Stimulated activated CD4-positive, alpha-beta T cell treated with anti-CD3 and anti-CD28 coated beads, Interleukin-15, amount 100 ng/mL, for 1 hour (primary cell): ENCODE data around the gene GHITM.
"Not testable (repeated sequence)": the region's sequence is repeated elsewhere in the genome, so short reads cannot be mapped to it uniquely, and the experiment has no call there.

ENCODE experiments used
- DNase-seq, 2 donors: peaks; one replicate each; pipeline ENCODE4 v3.0.0-alpha.2; 2020; ENCODE audit warnings: low read depth in 1 of 2, low spot score in 1 of 2

Gene GHITM, protein sequence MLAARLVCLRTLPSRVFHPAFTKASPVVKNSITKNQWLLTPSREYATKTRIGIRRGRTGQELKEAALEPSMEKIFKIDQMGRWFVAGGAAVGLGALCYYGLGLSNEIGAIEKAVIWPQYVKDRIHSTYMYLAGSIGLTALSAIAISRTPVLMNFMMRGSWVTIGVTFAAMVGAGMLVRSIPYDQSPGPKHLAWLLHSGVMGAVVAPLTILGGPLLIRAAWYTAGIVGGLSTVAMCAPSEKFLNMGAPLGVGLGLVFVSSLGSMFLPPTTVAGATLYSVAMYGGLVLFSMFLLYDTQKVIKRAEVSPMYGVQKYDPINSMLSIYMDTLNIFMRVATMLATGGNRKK

DNA sequence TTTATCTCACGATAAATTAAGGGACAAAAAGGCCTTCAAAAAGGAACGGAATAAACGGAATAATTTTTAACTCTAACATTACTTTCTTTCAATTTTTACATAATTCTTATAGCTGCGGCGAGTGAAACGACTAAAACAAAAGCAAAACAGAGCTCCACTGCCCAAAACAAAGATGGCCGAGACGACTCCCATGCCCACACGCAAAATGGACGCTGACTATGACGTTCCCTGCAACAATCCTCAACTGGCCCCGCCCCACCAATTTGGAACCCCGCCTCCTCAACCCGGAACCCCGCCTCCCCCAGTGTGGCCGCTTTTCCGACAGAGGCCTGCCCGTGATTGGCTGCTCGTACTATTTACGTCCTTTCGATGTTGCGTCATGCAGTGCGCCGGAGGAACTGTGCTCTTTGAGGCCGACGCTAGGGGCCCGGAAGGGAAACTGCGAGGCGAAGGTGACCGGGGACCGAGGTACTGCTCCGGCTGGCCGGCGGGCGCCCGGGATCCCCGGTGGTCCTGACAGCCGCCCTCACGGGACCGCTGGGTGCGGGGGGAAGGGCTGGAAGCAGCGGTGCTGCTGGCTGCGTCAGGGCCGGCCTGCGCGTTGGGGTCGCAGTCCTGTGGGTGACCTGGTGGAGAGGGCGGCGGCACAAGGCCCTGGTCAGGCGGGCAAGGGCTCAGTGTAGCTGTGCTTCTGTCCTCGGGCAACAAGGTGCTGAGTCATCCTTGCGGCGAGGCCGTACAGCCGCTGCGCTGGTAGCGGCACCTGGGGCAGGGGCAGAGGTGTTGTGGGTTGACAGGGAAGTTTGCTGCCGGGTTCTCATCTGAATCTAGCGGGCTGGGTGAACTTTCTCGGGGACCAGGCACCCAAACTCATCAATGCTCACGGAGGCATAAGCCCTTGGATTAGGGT is at the start of gene GHITM:
TSS of gene GHITM (plus strand) at position 384 of the 910 bp plus-strand sequence. CDS start 1,992 bp downstream, outside the sequence.
- peak; percentile 99 for DNase-seq

DNA sequence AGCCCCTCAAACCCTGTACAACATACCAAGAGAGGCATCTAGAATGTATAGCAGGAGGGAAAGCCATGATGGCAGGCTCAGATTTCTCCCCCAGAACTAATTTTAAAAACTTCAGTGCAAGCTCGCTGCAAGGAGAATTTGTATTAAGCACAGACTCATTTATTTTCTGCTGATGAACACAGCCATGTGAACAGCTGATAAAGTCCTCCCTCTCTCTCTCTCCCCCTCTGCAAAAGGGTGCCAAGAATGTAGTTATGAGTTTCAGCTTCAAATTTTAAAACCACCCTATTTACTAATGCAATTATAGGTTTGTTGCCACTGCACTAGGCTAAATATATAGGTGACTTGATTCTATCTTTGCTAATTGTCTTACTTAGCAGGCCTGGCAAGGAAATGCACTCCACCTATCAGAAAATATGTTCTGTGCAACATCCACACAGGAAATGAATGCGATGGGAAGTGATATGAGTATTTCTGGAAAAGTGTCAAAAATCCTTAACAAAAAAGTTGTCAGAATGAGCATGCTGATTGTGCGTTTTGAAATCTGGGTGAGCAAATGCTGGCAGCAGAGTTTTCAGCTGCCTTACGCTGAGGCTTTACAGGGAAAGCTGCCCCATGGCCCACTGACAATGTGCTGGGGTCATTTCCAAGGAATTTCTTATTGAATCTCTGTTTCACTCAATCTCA is 43.4 kb upstream of the GHITM start:
- no peak for DNase-seq

DNA sequence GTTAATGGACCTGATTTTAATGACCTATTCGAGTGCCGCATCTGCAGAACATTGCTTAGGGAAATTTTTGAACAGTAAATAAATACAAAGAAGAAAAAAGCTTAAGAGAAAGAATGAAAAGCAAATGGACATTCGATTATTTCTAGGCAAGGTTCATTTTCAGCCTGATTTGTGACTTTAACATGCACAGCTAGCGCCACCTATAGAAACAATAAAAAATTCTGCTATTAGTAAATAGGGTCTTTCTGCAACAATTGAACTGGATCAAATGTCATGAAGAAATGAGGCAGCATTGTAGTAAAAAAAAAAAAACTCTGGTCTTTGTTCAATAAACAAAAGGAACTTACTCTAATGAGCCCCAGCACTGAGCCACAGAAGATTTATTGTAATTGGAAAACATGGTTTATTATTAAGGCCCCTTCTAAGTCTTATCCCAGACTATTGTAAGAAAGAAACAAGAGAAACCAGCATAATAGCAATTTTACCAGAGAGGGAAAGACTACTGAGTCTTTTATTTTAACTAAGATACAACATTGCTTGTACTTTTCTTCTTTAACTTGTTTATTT is 41.4 kb upstream of the GHITM start:
- DNase-seq, result no peak

DNA sequence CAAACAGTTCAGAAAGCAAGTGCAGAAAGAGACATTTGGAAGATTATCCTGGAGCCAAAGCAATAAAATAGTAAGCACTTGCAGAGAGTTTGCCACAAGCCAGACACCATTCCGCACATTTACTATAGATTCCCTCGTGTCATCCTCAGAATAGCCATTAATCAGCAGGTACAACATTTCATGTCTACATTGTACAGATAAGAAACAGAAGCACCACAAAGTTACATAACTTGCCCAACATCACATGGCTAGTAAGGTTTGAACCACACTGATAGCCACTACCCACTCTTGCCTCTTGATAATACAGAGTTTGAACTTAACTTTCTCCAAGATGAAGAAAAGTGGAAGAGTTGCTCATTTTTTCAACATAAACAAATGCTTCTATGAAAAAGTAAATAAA is 40.6 kb upstream of the GHITM start:
- no peak for DNase-seq

DNA sequence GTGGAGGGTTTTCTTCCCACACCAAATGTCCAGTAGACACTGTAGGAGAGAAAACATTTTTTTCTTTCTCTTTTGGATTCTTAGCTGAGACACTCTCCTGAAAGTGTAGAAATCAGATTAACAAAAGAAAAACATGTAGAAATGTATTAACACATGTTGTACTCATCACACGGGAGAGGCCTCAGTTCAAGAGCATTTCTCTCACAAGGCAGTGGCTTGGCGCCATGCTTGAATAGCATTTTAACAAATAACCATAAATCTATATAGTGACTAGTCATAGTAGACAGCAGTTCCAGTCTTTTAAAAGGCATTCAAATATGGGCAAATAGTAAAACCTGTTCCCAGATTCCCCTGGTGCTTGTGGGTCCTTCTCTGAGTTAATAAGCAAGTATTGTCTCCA is 38.3 kb upstream of the GHITM start:
- DNase-seq, result no peak

DNA sequence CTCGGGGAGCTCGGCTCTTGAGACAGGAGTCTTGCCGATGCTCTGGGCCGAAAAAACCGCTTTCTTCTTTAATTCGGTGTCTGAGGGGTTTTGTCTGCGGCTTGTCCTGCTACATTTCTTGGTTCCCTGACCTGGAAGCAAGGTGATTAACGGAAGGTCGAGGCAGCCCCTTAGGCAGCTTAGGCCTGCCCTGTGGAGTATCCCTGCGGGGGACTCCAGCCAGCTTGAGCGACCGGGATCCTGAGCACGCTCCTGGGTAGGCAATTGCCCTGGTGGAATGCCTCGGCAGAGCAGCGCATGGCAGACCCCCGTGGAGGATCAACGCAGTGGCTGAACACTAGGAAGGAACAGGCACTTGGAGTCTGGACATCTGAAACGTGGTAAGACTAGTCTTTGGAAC is 30.5 kb upstream of the GHITM start:
- DNase-seq, result no peak

DNA sequence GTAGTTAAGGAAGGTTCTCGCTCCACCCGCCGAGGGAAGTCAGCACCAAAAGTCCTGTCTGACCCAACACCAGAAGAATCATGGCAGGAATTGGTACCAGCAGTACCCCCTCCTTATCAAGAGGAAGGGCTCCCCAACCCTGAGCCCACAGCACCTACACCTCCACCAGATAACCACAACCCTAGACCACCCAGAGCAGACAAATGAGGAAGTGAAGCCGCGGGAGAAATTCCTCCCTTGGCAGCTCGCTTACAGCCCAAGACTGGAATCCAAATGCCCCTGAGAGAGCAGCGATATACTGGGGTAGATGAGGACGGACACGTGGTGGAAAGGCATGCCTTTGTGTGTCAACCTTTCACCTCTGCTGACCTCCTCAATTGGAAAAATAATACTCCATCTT is 29.5 kb upstream of the GHITM start:
- DNase-seq, result not testable (repeated sequence)

DNA sequence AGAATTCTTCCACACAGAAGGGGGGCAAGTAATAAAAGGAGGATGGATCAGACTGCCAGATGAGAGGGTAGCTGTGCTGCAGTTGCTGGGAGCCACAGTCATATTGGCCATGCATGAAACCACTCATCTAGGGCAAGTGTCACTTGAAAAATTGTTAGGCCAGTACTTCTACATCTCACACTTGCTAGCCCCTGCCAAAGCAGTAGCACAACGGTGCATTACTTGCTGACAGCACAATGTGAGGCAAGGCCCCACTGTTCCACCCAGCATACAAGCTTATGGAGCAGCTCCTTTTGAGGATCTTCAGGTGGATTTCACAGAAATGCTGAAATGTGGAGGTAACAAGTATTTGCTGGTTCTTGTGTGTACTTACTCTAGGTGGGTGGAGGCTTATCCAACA is 25.8 kb upstream of the GHITM start:
- not testable (repeated sequence) for DNase-seq

DNA sequence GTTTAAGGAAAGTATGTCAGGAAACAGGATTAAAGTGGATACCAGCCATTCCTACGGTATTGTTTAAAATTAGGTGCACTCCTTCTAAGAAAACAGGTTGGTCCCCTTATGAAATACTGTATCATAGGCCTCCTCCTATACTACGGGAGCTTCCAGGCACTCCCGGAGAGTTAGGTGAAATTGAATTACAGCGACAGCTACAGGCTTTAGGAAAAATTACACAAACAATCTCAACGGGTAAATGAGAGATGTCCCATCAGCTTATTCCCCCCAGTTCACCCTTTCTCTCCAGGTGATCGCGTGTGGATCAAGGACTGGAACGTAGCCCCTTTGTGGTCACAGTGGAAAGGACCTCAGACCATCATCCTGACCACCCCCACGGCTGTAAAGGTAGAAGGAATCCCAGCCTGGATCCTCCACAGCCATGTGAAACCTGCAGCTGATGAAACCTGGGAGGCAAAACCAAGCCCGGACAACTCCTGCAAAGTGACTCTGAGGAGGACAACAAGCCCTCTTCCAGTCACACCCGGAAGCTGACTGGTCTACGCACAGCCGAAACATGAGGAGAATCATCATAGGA is 25.1 kb upstream of the GHITM start:
- DNase-seq, result no peak

DNA sequence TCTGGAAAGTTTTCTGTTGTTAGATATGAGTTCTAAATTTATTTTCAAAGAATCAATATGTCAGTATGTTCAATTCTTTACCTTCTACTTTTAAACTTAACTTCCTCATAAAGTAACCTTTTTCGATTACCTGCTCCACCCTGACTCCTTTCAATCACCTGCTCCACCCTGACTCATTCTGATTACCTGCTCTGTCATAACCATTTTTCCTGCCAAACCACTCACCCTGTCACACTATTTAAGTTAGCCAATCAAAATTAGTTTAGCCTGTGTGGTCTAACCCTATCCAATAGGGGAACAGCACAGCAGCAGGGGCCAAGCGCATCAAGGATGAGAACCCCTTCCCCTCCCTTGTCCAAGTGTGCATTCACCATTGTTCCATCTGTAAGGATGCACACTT is 22.1 kb upstream of the GHITM start:
- DNase-seq, result not testable (repeated sequence)

DNA sequence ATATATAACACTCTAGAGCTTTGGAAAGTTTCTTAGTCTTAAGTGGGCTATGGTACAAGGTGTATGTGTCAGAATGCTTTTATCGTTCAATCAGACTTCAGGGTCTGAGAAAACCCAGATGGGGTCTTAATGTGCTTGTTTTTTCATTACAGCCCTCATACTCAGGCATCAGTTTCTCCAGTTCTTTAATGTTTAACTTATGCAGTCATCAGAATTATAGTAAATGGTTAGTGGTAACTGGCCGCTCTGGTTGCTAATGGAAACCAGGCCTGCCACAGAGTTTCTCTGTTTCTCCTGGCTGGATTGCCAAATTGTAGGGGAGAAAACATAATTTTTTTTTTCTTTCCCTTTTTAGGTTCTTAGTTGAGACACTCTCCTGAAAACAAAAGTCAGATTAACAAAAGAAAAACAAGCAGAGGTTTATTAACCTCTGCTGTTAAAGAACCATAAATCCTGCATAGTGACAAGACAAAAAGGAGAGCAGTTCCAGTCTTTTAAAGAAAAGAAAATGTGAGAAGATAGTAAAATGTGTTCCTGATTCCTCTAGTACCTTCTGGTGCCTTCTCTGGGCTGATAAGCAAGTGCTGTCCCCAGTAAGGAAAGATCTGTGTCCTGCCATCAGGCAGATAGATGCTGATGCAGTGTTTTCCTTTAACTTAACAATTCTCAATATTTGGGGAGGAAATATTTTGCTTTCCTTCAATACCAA is 21.5 kb upstream of the GHITM start:
- DNase-seq, result no peak

DNA sequence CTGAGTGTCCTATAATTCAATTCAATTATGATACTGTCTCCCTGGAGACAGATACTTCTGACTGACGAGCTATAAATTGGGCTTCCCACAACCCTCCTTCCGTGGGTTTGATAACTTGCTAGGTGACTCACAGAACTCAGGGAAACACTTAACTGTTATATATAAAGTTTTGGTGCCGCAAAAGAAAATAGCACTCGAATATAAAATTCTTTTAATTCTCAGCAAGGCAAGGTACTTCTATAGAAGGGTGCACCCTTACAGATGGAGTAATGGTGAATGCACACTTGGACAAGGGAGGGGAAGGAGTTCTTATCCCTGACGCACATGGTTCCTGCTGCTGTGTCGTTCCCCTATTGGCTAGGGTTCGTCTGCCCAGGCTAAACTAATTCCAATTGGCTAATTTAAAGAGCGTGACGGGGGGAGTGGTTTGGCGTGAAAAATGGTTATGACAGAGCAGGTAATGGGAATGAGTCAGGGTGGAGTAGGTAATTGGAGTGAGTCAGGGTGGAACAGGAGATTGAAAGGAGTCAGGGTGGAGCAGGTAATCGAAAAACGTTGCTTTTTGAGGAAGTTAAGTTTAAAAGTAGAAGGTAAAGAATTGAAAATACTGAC is 20.8 kb upstream of the GHITM start:
- no peak for DNase-seq

DNA sequence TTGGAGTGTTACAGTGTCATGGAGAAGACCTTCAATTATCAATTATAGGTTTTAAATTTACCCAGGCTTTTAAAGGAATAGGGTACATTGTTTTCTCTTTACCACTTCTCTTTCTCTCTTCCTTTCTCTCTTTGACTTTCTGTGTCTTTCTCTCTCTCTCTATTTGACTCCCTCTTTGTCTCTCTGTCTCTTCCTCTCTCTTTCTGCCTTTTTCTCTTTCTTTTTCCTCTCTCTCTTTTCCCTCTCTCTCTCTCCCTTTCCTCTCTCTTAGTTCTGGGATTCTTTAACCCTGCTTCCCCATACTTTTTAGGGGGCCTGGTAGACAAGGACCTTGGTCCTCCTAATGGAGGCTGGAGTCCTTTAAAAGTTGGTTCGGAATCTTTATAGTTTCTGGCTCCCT is 15.9 kb upstream of the GHITM start:
- DNase-seq, result no peak

DNA sequence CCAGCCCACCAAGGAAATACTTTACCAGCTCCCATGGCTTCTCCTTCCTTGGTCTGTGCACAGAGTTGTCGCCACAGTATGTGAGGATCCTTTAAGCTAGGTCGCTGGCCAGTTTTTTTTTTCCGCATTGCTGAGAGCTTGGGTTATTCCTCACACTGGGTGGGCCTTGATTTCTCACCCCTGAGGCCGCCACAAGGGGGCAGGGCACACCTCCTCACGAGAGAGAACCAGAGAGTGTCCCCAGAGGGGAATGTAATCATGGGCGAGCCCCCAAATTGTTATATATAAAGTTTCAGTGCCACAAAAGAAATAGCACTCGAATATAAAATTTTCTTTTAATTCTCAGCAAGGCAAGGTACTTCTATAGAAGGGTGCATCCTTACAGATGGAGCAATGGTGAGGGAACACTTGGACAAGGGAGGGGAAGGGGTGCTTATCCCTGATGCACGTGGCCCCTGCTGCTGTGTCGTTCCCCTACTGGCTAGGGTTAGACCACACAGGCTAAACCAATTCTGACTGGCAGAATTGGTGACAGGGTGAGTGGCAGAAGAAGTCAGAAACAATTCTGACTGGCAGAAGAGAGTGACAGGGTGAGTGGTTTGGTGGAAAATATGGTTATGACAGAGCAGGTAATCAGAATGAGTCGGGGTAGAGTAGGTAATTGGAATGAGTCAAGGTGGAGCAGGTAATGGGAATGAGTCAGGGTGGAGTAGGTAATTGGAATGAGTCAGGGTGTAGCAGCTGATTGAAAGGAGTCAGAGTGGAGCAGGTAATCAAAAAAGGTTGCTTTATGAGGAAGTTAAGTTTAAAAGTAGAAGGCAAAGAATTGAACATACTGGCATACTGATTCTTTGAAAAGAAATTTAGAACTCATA is 13.2 kb upstream of the GHITM start:
- not testable (repeated sequence) for DNase-seq

DNA sequence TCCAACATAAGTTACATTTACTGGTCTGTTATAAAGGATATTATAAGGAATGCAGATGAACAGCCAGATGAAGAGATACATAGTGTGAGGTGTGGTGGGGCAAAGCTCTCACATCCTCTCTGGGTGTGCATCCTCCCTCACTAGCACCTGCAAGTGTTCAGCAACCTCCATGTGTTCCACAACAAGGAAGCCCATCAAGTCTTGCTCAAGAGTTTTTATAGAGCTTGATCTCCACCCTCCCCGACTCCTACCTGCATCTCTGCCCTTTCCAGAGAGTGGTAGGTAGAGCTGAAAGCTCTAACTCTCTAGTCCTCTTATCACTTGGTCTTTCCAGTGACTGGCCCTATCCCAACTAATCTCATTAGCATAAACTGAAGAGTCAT is 12.5 kb upstream of the GHITM start:
- DNase-seq, result no peak

DNA sequence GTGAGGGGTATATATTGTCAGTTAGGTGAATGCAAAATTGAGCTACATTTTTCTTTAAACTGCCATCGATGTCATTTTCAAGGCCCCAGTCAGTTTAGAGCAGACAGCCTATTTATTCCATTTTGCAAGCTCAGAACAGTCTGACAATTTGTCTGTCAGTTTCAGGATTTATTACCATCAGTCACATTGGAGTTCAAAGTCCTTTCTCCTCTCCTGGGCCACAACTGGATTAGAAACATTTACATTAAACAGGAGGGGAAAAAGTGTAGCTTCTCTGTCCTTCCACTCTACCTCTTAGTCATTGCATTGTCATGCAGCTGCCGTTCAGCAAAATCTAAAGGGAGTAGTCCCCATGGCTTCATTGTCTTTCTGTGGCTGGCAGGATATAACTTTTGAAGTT is 3.5 kb upstream of the GHITM start:
- DNase-seq, result no peak

DNA sequence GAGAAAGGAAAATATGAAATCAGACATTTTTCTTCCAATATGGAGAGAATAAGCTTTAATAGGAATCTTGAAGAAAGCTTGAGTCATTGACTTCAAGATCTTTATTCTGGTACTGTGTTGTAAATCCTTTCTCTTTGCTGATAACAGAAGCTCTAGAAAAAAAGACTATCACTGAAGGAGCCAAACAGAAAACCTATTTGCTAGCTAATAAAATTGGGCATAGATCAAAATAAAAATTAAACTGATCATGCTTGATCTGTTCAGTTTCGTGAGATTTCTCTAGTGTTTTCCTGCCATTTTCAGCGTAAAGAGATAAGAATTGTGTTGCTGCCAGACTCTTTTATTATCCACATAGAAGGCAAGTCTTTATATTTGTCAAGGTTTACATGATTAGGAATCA is 1.5 kb upstream of the GHITM start:
- DNase-seq, result no peak

DNA sequence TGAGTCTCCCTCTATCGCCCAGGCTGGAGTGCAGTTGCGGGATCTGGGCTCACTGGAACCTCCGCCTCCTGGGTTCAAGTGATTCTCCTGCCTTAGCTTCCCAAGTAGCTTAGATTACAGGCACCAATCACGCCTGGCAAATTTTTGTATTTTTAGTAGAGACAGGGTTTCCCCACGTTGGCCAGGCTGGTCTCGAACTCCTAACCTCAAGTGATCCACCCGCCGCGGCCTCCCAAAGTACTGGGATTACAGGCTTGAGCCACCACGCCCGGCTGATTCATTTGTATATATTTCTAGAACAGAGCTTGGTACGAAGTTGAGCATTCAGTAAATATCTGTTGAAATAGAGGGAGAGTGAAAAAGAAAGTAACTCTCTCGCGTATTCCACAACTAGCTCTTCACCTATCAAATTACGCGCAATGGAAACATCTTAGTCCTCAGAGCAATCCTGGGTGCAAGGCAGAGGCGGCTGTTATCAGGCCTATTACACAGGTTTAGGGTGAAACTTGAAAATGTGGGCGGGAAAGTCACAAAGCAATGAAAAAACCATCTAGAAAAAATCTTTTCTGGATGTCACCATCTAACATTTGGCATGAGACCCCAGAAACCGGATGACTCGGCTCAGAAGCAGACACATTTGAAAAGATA is 707 bp upstream of the GHITM start:
- DNase-seq, result peak; percentile 12 to 33

DNA sequence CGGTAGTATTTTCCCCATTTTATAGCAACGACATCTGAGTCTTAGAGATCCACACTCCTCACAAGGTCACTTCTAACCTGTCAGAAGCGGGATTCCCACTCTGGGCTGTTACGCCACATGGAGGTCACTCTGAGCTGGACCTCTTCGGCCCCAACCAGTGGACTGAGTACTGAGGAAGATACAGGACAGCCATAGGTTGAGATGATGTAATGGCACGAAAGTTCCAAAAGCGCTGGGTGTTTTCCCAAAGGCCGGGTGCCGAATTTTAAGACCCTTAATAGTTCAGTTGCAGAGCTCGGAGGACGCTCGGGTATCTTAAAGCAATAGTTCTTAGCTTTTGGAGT is 699 bp downstream of the GHITM start:
- no peak for DNase-seq
